Measurements from ENCODE around the gene CDR2L.

DNA sequence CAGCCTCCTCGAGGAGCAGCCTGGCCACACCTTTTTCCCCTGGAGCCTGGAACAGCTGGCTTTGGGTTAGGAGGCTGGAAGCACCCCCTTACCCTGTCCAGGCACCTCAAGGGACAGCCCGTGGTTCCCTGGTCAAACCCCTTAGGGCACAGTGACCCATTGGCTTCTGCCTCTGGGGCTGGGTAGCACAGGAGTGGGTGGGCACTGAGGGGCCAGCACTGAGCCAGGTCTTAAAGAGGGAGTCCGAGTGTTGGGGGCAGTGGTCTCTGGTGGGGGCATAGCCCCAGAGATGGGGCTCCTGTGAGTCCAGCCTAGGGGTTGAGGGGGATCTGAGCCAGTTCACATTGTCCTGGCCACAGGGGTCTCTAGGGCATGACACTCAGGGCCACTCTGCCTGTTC is 36.4 kb upstream of the CDR2L start:
- TF ChIP-seq BHLHE40 (IDR thresholded peaks at IDR 0.05; ENCODE audit: borderline replicate concordance) (no peak), HDGF (IDR thresholded peaks at IDR 0.05; ENCODE audit: borderline replicate concordance) (no peak), FOXA1 (IDR thresholded peaks at IDR 0.05) (no peak), NFRKB (IDR thresholded peaks at IDR 0.05) (no peak), SP1 (IDR thresholded peaks at IDR 0.05) (no peak), FOXM1 (IDR thresholded peaks at IDR 0.05; ENCODE audit: borderline replicate concordance) (no peak), SUZ12 (IDR thresholded peaks at IDR 0.05) (no peak), LEF1 (IDR thresholded peaks at IDR 0.05; ENCODE audit: borderline replicate concordance) (no peak), FOXK2 (IDR thresholded peaks at IDR 0.05) (no peak)
